GM23338 (cell line): Measurements from ENCODE around the gene DMBT1.

Experiments
- CREB1 ChIP-seq: fragments of 250-450 bp; sonication (Bioruptor Pico); IDR thresholded peaks from 2 replicates; pipeline ENCODE4 v1.5.0; 2020; ENCODE audit warnings: low read depth, mild to moderate bottlenecking, moderate library complexity
- EZH2 ChIP-seq: fragments of 200-600 bp; sonication (generic); IDR thresholded peaks from one replicate; pipeline ENCODE4 v1.8.0; 2017; ENCODE audit warnings: antibody characterized with exemption, mild to moderate bottlenecking, low read depth; ENCODE audit not compliant: unreplicated experiment
- EZH2phosphoT487 ChIP-seq: fragments of 200-600 bp; sonication (generic); IDR thresholded peaks from one replicate; pipeline ENCODE4 v1.8.1; 2018; ENCODE audit warnings: antibody characterized with exemption; ENCODE audit not compliant: unreplicated experiment
- JUNB ChIP-seq: IDR thresholded peaks from one replicate; pipeline ENCODE4 v1.6.1; 2016; ENCODE audit warnings: antibody characterized with exemption; ENCODE audit not compliant: unreplicated experiment
- POLR2AphosphoS5 ChIP-seq: IDR thresholded peaks from 2 replicates; pipeline ENCODE4 v1.6.1; 2016; ENCODE audit warnings: antibody characterized with exemption, low read depth
- ZNF114 ChIP-seq: fragments of 250-450 bp; sonication (Bioruptor Pico); IDR thresholded peaks from 2 replicates; pipeline ENCODE4 v1.5.0; 2020; ENCODE audit warnings: mild to moderate bottlenecking, moderate library complexity
- ZNF331 ChIP-seq: fragments of 250-450 bp; sonication (Bioruptor Pico); IDR thresholded peaks from 2 replicates; pipeline ENCODE4 v1.5.0; 2020; ENCODE audit warnings: low read depth, mild to moderate bottlenecking, moderate library complexity
- TF ChIP-seq, protein P1 (sequence below), 2 experiments: fragments of 200-600 bp in 1 of 2; sonication (generic) in 1 of 2; conservative IDR thresholded peaks; 2 replicates each; pipeline versions ENCODE4 v1.5.1 to v1.6.1; 2016 to 2017; ENCODE audit warnings: antibody characterized with exemption in 2 of 2, low read depth in 2 of 2, mild to moderate bottlenecking in 2 of 2, moderate library complexity in 1 of 2
- TF ChIP-seq, protein P2 (sequence below): IDR thresholded peaks from one replicate; pipeline ENCODE4 v1.6.1; 2018; ENCODE audit warnings: antibody characterized with exemption; ENCODE audit not compliant: unreplicated experiment
- TF ChIP-seq, protein P3 (sequence below): IDR thresholded peaks from 2 replicates; pipeline ENCODE4 v1.6.1; 2016; ENCODE audit warnings: antibody characterized with exemption

DNA sequence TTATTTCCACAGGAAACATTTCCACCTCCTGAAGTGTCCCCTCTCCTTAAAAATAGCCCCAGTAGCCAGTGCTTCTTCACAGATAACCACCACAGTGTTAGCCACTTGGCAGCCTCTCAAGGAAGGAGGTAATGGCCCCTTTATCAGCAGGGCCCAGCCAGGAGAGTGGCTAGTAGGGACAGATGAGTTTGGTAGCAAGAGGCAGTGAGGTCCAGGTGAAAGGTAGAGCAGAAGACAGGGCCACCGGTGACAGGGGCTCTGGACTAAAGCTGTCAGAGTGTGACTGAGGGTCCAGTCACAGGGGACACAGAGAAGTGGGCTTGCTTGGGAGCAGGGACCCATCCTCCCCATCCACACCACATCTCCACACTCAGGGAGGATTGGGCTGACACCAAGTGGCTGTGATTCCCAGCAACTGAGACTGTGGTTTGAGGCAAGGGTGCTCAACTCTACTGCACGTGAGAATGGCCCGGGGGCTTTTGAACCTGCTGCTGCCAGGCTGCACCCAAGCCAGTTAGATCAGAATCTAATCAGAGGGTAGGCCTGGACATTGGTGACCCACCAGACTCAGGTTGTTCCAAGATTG lies 86.9 kb downstream of the DMBT1 start:
- TF ChIP-seq, protein P1, sequence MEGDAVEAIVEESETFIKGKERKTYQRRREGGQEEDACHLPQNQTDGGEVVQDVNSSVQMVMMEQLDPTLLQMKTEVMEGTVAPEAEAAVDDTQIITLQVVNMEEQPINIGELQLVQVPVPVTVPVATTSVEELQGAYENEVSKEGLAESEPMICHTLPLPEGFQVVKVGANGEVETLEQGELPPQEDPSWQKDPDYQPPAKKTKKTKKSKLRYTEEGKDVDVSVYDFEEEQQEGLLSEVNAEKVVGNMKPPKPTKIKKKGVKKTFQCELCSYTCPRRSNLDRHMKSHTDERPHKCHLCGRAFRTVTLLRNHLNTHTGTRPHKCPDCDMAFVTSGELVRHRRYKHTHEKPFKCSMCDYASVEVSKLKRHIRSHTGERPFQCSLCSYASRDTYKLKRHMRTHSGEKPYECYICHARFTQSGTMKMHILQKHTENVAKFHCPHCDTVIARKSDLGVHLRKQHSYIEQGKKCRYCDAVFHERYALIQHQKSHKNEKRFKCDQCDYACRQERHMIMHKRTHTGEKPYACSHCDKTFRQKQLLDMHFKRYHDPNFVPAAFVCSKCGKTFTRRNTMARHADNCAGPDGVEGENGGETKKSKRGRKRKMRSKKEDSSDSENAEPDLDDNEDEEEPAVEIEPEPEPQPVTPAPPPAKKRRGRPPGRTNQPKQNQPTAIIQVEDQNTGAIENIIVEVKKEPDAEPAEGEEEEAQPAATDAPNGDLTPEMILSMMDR (conservative IDR thresholded peaks at IDR 0.05; ENCODE audit: low read depth in 2 of 2), result no peak
- TF ChIP-seq EZH2 (no peak), POLR2AphosphoS5 (no peak), EZH2phosphoT487 (no peak), CREB1 (CRISPR knock-in tag) (no peak), ZNF114 (no peak), ZNF331 (CRISPR knock-in tag) (no peak), JUNB (no peak)
- TF ChIP-seq, protein P2, sequence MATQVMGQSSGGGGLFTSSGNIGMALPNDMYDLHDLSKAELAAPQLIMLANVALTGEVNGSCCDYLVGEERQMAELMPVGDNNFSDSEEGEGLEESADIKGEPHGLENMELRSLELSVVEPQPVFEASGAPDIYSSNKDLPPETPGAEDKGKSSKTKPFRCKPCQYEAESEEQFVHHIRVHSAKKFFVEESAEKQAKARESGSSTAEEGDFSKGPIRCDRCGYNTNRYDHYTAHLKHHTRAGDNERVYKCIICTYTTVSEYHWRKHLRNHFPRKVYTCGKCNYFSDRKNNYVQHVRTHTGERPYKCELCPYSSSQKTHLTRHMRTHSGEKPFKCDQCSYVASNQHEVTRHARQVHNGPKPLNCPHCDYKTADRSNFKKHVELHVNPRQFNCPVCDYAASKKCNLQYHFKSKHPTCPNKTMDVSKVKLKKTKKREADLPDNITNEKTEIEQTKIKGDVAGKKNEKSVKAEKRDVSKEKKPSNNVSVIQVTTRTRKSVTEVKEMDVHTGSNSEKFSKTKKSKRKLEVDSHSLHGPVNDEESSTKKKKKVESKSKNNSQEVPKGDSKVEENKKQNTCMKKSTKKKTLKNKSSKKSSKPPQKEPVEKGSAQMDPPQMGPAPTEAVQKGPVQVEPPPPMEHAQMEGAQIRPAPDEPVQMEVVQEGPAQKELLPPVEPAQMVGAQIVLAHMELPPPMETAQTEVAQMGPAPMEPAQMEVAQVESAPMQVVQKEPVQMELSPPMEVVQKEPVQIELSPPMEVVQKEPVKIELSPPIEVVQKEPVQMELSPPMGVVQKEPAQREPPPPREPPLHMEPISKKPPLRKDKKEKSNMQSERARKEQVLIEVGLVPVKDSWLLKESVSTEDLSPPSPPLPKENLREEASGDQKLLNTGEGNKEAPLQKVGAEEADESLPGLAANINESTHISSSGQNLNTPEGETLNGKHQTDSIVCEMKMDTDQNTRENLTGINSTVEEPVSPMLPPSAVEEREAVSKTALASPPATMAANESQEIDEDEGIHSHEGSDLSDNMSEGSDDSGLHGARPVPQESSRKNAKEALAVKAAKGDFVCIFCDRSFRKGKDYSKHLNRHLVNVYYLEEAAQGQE, result no peak
- TF ChIP-seq, protein P3, sequence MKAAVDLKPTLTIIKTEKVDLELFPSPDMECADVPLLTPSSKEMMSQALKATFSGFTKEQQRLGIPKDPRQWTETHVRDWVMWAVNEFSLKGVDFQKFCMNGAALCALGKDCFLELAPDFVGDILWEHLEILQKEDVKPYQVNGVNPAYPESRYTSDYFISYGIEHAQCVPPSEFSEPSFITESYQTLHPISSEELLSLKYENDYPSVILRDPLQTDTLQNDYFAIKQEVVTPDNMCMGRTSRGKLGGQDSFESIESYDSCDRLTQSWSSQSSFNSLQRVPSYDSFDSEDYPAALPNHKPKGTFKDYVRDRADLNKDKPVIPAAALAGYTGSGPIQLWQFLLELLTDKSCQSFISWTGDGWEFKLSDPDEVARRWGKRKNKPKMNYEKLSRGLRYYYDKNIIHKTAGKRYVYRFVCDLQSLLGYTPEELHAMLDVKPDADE, result no peak
